Kidney (tissue), 14 donors: ENCODE measurements around the gene IL22. TPM values are rescaled to one million over a fixed set of nuclear protein-coding genes. Genes with fewer than 3 reads are reported as not detected.

ENCODE experiments used
- DNase-seq, 5 donors: peaks; one replicate each; pipeline ENCODE4 v3.0.0-alpha.2; 2013 to 2020
- FAIRE-seq: peaks from 2 replicates; lab custom pipeline; 2012; peaks lifted over from hg19 to GRCh38; lab: Jason Lieb, UNC
- H3K27ac ChIP-seq, 2 donors: one replicate each; pipeline ENCODE4 v1.7.0; 2013; ENCODE audit warnings: low read depth in 2 of 2, low read length in 2 of 2, inconsistent platforms in 1 of 2
- H3K27me3 ChIP-seq: one replicate; pipeline ENCODE4 v1.7.1; 2013; ENCODE audit warnings: low read length, inconsistent platforms; ENCODE audit not compliant: control insufficient read depth, insufficient read depth
- H3K36me3 ChIP-seq, 3 donors: one replicate each; pipeline versions ENCODE4 v1.7.0 to v1.7.1; 2013; ENCODE audit warnings: low read length in 3 of 3, control low read depth in 1 of 3, inconsistent platforms in 1 of 3; ENCODE audit not compliant: insufficient read depth in 3 of 3, control insufficient read depth in 2 of 3
- H3K4me1 ChIP-seq, 3 donors: one replicate each; pipeline versions ENCODE4 v1.7.0 to v1.7.1; 2013; ENCODE audit warnings: low read length in 3 of 3, inconsistent platforms in 1 of 3, low read depth in 1 of 3; ENCODE audit not compliant: control insufficient read depth in 2 of 3, insufficient read depth in 2 of 3
- H3K4me3 ChIP-seq, 3 donors: one replicate each; pipeline versions ENCODE4 v1.7.0 to v1.8.1; 2013; ENCODE audit warnings: low read length in 3 of 3, control low read depth in 1 of 3, inconsistent platforms in 1 of 3
- H3K9ac ChIP-seq, 3 donors: one replicate each; pipeline versions ENCODE4 v1.7.0 to v1.7.1; 2013; ENCODE audit warnings: low read length in 3 of 3, control low read depth in 1 of 3, inconsistent platforms in 1 of 3
- H3K9me3 ChIP-seq, 3 donors: one replicate each; pipeline versions ENCODE4 v1.7.0 to v1.7.1; 2013; ENCODE audit warnings: low read length in 3 of 3, control low read depth in 1 of 3, inconsistent platforms in 1 of 3; ENCODE audit not compliant: control insufficient read depth in 2 of 3, insufficient read depth in 1 of 3
- CTCF ChIP-seq: IDR thresholded peaks from 3 replicates; pipeline ENCODE4 v1.5.1; 2012; ENCODE audit warnings: mild to moderate bottlenecking, moderate library complexity, borderline replicate concordance; ENCODE audit not compliant: insufficient read depth; ENCODE audit errors: extremely low read depth
- intact Hi-C: fragments of 100-400 bp; cut with DNase I; formaldehyde crosslinking; loops from one replicate; pipeline ENCODE4 v1.11.1; 2022
- polyA plus RNA-seq: library from polyadenylated mRNA; stranded (reverse); fragments of 350-450 nt; fragmentation: Illumina TruSeq; extraction: RNeasy Lipid Tissue Mini Kit (QIAGEN cat#74804); gene quantifications from one replicate; pipeline ENCODE4 v1.2.3, GENCODE V29; 2014; ENCODE audit warnings: low read depth, low replicate concordance; ENCODE audit not compliant: insufficient read depth
- total RNA-seq: library from RNA; stranded (reverse); fragmentation: NEBNext Ultra II Directional; extraction: Animal tissue kit (Norgen Biotek cat#: 25700); gene quantifications from one replicate; pipeline ENCODE4 v1.2.1, GENCODE V29; 2021
- donor health status: control.
- donor health status: control.
- donor health status: control.
- donor health status: control.
- donor health status: control.
- donor health status: DM: yes; HTN: yes; CAD: no.
- donor health status: Normal renal cell carcinoma (clear cell type).

IL22 gene
- total and polyA plus RNA-seq, 2 donors from 2014 or later, result not detected

GRCh38 chr12:68240079-68240478 is 13.3 kb downstream of the IL22 start:
- Histone ChIP-seq H3K4me1 (no peaks in the 10 kb centered on the region), H3K27me3 (no peaks in the 10 kb centered on the region)
- no peak for FAIRE-seq

GRCh38 chr12:68239309-68239982 is 14.0 kb downstream of the IL22 start:
- Histone ChIP-seq H3K27ac (no peak overlapping the region), H3K4me1 (no peaks in the 10 kb centered on the region), H3K9ac (no peak overlapping the region), H3K9me3 (no peaks in the 10 kb centered on the region), H3K27me3 (no peaks in the 10 kb centered on the region), H3K36me3 (no peaks in the 10 kb centered on the region), H3K4me3 (no peak overlapping the region)
- intact Hi-C loops, result no loop called here
- DNase-seq, result no peak
- TF ChIP-seq CTCF, result no peak
- no peak for FAIRE-seq

More at GRCh38 chr12:68240079-68240478, 13.3 kb downstream of the IL22 start:
- intact Hi-C loops, result no loop called here
- DNase-seq, result no peak
- TF ChIP-seq CTCF, result no peak
- Histone ChIP-seq H3K4me3 (no peak overlapping the region), H3K9me3 (no peaks in the 10 kb centered on the region), H3K9ac (no peak overlapping the region), H3K27ac (no peak overlapping the region), H3K36me3 (no peaks in the 10 kb centered on the region)

GRCh38 chr12:68237619-68238018 is 15.8 kb downstream of the IL22 start:
- no peak overlapping the region for H3K27ac ChIP-seq
- no peak for FAIRE-seq
- TF ChIP-seq CTCF, result no peak
- no peaks in the 10 kb centered on the region for H3K9me3 ChIP-seq
- no peak overlapping the region for H3K9ac ChIP-seq
- H3K4me1 ChIP-seq, result no peaks in the 10 kb centered on the region
- no peak for DNase-seq
- no peaks in the 10 kb centered on the region for H3K36me3 ChIP-seq
- intact Hi-C loops, result no loop called here
- no peaks in the 10 kb centered on the region for H3K27me3 ChIP-seq
- no peak overlapping the region for H3K4me3 ChIP-seq
